Activated CD4-positive, CD25-positive, alpha-beta regulatory T cell treated with anti-CD3 and anti-CD28 coated beads, Interleukin-2, amount 50 U/mL, for 16 hours (primary cell): ENCODE measurements around the gene DPM1.

Source experiments
- DNase-seq: peaks from one replicate; pipeline ENCODE4 v3.0.0-alpha.2; 2020; ENCODE audit warnings: low read depth, low spot score

The DPM1 gene

GRCh38 chr20:50957798-50958614 is at the start of gene DPM1:
TSS of gene DPM1 (minus strand) at chr20:50958532. CDS start at chr20:50958523, 9 bp downstream.
- DNase-seq, result peak; percentile 84

DNA sequence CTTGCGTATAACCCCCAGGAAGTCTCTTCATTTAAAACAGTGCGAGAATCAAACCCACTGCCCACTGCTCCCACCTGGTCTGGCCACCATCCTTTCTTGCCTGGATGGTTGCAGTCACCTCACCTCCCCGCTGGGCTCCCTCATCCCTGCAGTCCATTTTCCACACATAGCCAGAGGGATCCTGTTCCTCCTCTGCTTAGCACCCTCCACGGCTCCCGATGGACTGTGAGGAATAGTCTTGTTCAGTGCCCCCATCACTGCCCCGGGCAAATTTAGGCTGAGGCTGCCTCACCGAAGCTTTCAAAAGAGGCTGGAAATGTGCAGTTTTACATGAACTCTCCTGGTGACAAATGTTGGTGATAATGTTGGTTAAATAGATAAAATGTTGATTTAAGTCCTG is 46.9 kb upstream of the DPM1 start:
- DNase-seq, result no peak

- no peak for DNase-seq
Measured at GRCh38 chr20:51004781-51005180, 46.4 kb upstream of the DPM1 start.

GRCh38 chr20:51004305-51004727 is 46.0 kb upstream of the DPM1 start:
- no peak for DNase-seq

DNA sequence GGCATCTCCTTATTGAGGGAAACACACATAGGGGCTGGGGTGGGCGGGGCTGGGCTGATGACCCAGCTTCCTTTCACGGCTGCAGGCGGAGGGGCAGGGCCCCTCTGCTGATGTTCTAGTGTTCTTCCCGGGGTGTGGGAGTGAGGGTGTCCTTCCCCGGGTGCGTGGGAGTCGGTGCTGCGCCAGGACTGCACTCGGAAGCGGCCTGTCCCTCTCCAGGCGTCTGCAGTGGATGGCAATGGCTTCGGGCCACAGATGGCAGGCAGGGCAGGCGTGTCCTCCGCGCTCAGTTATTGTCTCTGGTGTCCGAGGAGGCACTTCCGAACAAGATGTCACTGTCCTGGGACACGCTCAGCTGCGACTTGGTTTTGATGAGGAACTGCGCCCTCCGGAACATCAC is 45.4 kb upstream of the DPM1 start:
- no peak for DNase-seq

GRCh38 chr20:51002633-51003032 is 44.3 kb upstream of the DPM1 start:
- no peak for DNase-seq

- no peak for DNase-seq
Measured at GRCh38 chr20:51001430-51002265, 43.3 kb upstream of the DPM1 start.

- no peak for DNase-seq
Measured at GRCh38 chr20:50999355-50999754, 41.0 kb upstream of the DPM1 start.

GRCh38 chr20:50996901-50997865 is 38.9 kb upstream of the DPM1 start:
- DNase-seq, result no peak

- DNase-seq, result no peak
Measured at GRCh38 chr20:50995506-50995905, 37.2 kb upstream of the DPM1 start.

- no peak for DNase-seq
Measured at GRCh38 chr20:50993876-50994275, 35.5 kb upstream of the DPM1 start.

DNA sequence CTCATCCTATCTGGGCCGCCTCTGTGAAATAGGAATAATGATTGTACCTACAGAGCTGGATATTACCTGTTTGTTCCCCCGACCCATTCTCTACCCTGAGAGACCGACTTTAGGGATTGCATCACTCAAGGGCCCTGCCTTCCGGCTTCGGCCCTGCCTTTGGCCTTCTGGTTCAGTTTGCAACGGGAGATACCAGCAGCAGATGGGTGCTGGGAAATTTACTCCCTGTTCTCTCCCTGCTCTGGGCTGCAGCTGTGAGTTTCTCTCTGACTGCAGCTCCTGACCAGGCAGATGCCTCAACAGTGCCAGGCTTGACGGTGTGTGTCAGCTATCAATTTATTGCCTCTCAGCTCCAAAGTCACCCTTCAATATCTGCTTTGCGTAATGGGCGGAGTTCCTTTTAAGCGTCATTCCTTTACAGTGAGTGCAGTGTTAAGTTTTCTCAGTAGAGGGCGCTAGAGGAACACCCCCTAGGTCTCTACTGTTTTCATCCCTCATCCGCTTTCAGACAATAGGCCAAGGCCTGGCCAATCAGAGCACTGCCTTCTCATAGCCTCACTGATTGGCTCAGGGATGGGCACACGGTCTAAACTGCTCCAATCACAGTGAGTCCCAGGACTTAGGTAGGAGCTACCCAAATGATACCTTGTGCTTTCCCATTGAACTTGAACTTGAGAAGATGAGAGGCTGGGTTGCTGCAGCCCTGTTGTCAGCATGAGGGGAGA is 34.6 kb upstream of the DPM1 start:
- DNase-seq, result no peak

GRCh38 chr20:50992336-50992732 is 34.0 kb upstream of the DPM1 start:
- DNase-seq, result no peak

DNA sequence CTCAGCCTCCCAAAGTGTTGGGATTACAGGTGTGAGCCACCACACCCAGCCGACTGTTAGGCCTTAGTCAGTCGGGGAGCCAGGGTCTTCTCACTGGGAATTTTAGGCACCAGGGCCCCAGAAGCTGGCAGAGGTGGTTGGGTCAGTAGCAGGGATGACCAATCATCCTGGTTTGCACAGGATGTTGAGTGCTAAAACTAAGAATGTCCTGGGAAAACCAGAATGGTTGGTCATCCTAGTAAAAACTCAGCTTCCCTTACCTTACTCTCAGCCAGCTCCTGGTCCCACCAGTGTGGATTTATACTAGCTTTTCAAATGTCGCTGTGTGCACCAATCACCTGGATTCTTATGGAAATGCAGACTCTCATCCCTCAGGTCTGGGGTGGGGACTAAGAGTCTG is 32.7 kb upstream of the DPM1 start:
- DNase-seq, result no peak

DNA sequence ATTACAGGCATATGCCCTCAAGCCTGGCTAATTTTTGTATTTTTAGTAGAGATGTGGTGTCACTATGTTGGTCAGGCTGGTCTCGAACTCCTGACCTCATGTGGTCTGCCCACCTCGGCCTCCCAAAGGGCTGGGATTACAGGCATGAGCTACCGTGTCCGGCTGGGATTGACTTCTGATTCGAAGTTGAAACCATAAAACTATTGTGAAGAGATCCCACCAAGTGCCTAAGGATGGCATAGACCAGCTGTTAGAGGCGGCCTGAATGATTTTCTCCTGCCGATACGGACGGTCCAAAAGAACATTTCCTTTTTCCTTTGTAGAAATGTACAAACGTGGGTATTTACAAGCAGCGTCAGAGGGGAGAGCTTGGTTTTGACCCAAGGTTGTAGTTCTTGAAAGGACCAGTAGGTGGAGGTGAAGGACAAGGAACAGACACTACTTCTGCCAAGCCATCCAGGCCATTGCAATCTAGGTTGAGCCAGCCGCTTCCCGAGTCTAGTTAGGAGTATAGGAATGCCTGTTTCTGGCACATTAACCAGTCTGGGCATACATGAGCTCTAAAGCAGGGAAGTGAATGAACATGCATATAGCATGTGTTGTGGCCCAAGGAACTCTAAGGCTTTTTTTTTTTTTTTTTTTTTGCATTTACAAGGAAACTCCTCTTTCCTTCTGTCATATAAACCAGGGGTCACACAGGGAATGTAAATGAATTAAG is 29.3 kb upstream of the DPM1 start:
- DNase-seq, result peak; percentile 47

DNA sequence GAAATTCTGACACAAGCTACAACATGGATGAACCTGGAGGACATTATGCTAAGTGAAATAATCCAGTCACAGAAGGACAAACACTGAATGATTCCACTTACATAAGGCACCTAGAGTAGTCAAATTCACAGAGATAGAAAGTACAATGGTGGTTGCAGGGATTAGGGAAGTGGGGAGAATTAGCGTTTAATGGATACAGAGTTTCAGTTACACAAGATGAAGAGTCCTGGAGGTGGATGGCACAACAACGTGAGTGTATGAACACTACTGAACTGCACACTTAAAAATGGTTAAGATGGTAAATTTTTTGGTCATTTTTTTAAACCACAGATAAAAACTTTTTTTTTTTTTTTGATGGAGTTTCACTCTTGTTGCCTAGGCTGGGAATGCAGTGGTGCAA is 25.0 kb upstream of the DPM1 start:
- no peak for DNase-seq

DNA sequence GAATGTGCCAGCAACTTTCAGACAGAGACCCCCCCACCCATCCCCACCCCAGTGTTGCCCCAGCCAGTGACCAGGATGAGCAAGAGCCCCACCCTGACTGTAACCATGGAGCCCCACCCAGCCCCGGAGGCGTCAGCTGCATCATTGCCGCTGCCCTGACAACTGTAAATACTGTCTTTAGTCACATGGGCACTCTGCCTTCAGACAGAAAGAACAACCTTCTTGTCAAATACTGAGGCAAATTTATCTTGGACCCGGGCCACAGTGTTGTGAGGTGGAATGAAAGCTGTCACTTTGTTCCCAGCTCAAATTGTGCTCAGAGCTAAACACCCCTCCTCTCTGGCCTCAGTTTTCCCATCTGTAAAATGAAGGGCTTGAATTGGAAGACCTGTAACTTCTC is 24.0 kb upstream of the DPM1 start:
- DNase-seq, result no peak

DNA sequence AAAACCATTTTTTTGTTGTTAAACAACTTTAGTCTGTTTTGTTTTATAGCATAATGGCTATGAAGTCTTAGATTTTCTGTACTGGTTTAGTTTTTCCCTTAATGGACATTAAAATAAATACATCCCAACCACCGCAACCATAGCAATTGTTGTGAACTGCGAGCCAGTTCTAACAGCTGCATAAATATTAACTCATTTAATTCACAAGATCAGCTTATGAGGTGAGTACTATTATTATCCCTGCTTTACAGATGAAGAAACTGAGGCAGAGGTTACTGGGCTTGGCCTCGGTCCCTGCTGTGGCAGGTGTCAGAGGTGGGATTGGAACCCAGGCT is 23.3 kb upstream of the DPM1 start:
- no peak for DNase-seq

GRCh38 chr20:50980851-50981713 is 22.8 kb upstream of the DPM1 start:
- peak; percentile 57 for DNase-seq
